ENCODE data around the gene SCUBE2.

SCUBE2 gene

DNA sequence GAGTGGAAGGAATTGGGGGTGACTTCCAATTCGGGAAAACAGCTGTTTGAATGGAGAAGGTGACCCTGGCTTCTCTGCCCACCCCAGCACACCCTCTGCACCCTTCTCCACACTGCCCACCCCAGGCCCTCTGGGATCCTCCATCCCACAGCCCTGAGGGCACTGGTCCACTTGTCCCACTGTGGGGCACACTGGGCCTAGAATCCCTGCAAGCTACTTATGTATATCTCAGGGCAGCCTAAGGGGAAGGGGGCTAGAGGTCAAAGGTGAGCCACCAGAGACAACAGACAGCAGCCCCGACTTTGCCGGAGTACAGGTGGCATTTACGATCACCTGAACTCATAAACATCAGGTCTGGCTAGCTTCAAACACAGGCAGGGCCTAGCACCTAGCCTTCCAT is 673 bp upstream of the SCUBE2 start:
- DNase-seq (ENCODE audit: low spot score) = peak; percentile 25

DNA sequence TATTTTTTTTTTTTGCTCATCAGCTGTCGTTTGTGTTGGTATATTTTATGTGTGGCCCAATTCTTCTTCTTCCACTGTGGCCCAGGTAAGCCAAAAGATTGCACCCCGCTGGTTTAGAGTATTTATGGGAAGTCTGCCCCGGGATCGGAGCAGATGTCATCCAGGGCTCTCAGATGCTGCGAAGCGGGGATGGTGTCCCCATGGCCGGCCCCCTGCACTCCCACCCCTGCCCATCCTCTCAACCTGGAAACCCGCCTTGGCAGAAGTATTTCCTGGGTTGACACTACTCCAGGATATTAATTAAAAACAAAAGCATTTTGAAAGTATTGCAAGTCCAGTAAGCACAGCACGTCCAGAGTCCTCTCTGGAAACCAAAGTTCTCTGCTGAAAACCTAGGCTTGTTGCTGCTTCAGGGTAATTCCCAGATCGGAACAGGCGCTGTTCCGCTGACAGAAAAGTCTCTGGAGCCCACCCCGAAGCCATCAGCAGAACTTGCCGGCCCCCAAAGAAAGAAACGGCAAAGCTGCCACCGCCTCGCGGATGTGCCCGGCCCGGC is 833 bp downstream of the SCUBE2 start:
- peak; percentile 35 for DNase-seq (ENCODE audit: low spot score)
- TF ChIP-seq, protein P1, sequence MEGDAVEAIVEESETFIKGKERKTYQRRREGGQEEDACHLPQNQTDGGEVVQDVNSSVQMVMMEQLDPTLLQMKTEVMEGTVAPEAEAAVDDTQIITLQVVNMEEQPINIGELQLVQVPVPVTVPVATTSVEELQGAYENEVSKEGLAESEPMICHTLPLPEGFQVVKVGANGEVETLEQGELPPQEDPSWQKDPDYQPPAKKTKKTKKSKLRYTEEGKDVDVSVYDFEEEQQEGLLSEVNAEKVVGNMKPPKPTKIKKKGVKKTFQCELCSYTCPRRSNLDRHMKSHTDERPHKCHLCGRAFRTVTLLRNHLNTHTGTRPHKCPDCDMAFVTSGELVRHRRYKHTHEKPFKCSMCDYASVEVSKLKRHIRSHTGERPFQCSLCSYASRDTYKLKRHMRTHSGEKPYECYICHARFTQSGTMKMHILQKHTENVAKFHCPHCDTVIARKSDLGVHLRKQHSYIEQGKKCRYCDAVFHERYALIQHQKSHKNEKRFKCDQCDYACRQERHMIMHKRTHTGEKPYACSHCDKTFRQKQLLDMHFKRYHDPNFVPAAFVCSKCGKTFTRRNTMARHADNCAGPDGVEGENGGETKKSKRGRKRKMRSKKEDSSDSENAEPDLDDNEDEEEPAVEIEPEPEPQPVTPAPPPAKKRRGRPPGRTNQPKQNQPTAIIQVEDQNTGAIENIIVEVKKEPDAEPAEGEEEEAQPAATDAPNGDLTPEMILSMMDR (IDR thresholded peaks at IDR 0.05; ENCODE audit: extremely low read depth, missing control alignments) = no peak

More for the DNA sequence above, 673 bp upstream of the SCUBE2 start:
- TF ChIP-seq, protein P1 (IDR thresholded peaks at IDR 0.05; ENCODE audit: extremely low read depth, missing control alignments) = no peak

DNA sequence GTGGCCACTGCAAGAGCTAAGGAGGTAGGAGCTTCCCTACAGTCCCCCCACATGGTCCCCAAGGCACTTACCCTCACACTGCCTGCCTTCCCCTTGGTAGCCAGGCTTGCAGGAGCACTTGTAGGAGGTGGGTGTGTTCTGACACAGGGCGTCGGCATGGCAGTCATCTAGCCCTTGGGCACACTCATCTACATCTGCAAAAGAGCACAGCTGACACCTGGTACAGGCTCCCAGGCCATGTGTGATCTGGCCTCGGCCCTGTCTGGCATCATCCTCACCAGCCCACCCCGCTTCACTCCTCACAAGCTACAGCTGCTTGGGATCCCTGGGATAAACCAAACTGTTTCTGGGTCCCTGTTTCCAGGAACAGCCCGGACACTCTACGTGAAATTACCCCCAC is 1.8 kb downstream of the SCUBE2 start:
- DNase-seq (ENCODE audit: low spot score) = no peak
- TF ChIP-seq, protein P1 (IDR thresholded peaks at IDR 0.05; ENCODE audit: extremely low read depth, missing control alignments) = no peak

DNA sequence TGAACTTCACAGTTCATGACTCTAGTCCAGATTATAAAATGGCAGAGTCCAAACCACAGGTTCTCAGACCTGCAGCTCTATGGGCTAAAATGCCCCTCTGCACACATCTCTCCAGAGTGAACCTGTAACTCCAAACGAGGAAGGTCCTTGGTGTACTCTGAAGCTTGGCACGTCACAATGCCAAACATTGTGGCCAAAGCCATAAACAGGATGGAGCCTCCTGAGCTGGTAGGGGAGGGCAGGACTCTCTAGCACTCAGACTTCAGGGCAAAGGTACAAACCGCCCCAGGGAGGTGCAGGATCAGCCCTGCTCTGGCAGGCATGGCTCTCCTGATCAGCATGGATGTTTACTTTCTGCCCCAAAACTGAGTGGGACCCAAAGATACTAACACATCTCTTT is 2.3 kb downstream of the SCUBE2 start:
- DNase-seq (ENCODE audit: low spot score) = no peak
- TF ChIP-seq, protein P1 (IDR thresholded peaks at IDR 0.05; ENCODE audit: extremely low read depth, missing control alignments) = no peak

DNA sequence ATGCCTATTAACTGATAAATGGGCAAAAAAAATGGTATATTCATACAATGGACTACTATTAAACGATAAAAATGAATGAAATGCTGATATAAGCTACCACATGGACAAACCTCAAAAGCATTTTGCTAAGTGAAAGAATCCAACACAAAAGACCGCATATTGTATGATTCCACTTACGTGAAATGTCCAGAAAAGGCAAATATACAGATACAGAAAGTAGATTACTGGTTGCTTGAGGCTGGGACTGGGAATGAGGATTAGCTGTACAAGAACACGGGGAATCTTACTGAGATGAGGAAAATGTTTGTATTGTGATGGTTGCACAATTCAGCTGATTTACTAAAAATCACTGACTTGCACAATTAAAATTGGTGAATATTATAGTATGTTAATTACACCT is 8.8 kb downstream of the SCUBE2 start:
- DNase-seq (ENCODE audit: low spot score) = no peak
- TF ChIP-seq, protein P1 (IDR thresholded peaks at IDR 0.05; ENCODE audit: extremely low read depth, missing control alignments) = no peak

DNA sequence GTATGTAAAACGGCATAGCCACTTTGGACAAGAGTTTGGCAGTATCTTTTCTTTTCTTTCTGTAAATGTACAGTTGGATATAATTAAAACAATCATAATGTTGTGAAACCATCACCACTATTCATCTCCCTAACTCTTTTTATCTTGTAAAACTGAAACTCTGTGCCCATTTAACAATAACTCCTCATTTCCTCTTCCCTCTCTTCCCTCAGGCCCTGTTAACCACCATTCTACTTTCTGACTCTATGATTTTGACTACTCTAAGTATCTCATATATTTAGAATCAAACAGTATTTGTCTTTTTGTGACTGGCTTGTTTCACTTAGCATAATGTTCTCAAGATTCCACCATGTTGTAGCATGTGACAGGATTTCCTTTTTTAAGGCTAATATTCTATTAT is 10.2 kb downstream of the SCUBE2 start:
- TF ChIP-seq, protein P1 (IDR thresholded peaks at IDR 0.05; ENCODE audit: extremely low read depth, missing control alignments) = no peak

DNA sequence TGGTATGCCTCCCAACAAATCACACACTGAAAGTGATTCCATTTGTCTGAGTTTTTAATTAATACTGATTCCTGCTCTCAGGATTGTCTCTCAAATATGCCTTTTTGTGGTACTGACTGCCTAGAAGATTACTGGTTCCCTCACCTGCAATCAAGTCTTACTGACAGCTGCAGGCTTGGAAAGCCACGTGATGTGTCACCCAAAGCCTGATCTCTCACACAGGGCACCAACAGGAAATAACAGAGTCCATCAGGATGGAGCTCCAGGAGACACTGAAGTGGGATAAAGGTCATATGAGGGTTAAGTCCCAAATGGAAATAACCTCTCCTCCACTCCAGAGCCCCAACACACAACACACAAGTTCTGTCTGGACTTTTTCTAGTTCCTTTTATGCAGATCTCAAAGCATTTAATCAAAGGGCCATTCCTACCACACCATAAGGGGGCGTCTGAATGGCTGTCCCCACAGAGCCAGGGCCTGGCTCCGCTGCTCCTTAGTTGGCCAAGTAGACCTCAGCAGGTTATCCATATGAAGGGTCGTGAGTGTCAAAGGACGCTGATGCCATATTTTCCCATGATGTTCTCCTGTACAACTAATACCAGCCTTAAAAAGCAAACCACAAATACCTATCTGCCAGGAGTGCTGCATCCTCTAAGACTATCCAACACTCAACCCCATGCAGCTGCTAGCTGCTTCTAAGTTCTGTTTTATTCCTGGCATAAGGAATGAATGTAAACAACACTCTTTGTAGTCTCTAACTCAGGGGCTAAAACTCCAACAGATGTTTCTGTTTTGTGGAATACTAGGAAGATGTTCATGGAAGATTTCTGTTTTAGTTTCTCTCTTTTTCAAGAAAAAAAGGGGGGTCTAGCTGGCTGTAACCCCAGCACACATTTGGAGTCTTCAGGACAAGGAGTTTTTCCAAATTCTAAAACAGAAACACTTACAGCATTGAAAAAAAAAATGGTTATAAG is 13.0 kb downstream of the SCUBE2 start:
- TF ChIP-seq, protein P1 (IDR thresholded peaks at IDR 0.05; ENCODE audit: extremely low read depth, missing control alignments) = no peak
- DNase-seq (ENCODE audit: low spot score) = no peak

More for the DNA sequence above, 10.2 kb downstream of the SCUBE2 start:
- no peak for DNase-seq (ENCODE audit: low spot score)
